Measurements from ENCODE around the gene SLC49A4.

SLC49A4 gene

GRCh38 chr3:122873741-122874515, 79.1 kb downstream of the SLC49A4 start:
- H3K27ac Mint-ChIP-seq = no peak overlapping the region
- no peaks in the 10 kb centered on the region for H3K27me3 Mint-ChIP-seq
- no peak overlapping the region for H3K4me3 Mint-ChIP-seq
- no peak for DNase-seq
- H3K9me3 Mint-ChIP-seq = no peaks in the 10 kb centered on the region
- peaks cover 18% of the 10 kb centered on the region for H3K4me1 Mint-ChIP-seq
- no peak for ATAC-seq

- ATAC-seq = no peak
- H3K9me3 Mint-ChIP-seq = no peaks in the 10 kb centered on the region
- no peaks in the 10 kb centered on the region for H3K27me3 Mint-ChIP-seq
- no peak overlapping the region for H3K27ac Mint-ChIP-seq
- DNase-seq = no peak
- H3K4me3 Mint-ChIP-seq = no peak overlapping the region
- H3K4me1 Mint-ChIP-seq = peaks cover 18% of the 10 kb centered on the region
Observed at GRCh38 chr3:122875547-122876127, 80.8 kb downstream of the SLC49A4 start.

GRCh38 chr3:122880173-122880572, 85.3 kb downstream of the SLC49A4 start:
- Mint-ChIP-seq H3K4me1 (peaks cover 14% of the 10 kb centered on the region), H3K27me3 (no peaks in the 10 kb centered on the region), H3K27ac (no peak overlapping the region), H3K9me3 (no peaks in the 10 kb centered on the region), H3K4me3 (no peak overlapping the region)
- DNase-seq (no peak), ATAC-seq (no peak)

GRCh38 chr3:122880624-122881023, 85.8 kb downstream of the SLC49A4 start:
- no peaks in the 10 kb centered on the region for H3K27me3 Mint-ChIP-seq
- peaks cover 10% of the 10 kb centered on the region for H3K4me1 Mint-ChIP-seq
- DNase-seq (no peak), ATAC-seq (no peak)
- H3K27ac Mint-ChIP-seq = no peak overlapping the region
- no peaks in the 10 kb centered on the region for H3K9me3 Mint-ChIP-seq
- H3K4me3 Mint-ChIP-seq = no peak overlapping the region

- ATAC-seq (no peak), DNase-seq (no peak)
- H3K4me3 Mint-ChIP-seq = no peak overlapping the region
- H3K27me3 Mint-ChIP-seq = no peaks in the 10 kb centered on the region
- no peaks in the 10 kb centered on the region for H3K9me3 Mint-ChIP-seq
- no peaks in the 10 kb centered on the region for H3K4me1 Mint-ChIP-seq
- no peak overlapping the region for H3K27ac Mint-ChIP-seq
Observed at GRCh38 chr3:122882361-122882947, 87.6 kb downstream of the SLC49A4 start.

GRCh38 chr3:122886251-122886650, 91.4 kb downstream of the SLC49A4 start:
- Mint-ChIP-seq H3K4me1 (peaks cover 17% of the 10 kb centered on the region), H3K27me3 (no peaks in the 10 kb centered on the region), H3K27ac (no peak overlapping the region), H3K9me3 (no peaks in the 10 kb centered on the region), H3K4me3 (no peak overlapping the region)
- no peak for ATAC-seq
- no peak for DNase-seq

- DNase-seq (no peak), ATAC-seq (no peak)
- no peak overlapping the region for H3K4me3 Mint-ChIP-seq
- peak overlapping the region in 1 of 2 donors; percentile 34 for H3K27ac Mint-ChIP-seq
- no peaks in the 10 kb centered on the region for H3K27me3 Mint-ChIP-seq
- H3K9me3 Mint-ChIP-seq = no peaks in the 10 kb centered on the region
- H3K4me1 Mint-ChIP-seq = peaks cover 17% of the 10 kb centered on the region
Observed at GRCh38 chr3:122886946-122887345, 92.1 kb downstream of the SLC49A4 start.

- no peaks in the 10 kb centered on the region for H3K27me3 Mint-ChIP-seq
- H3K4me3 Mint-ChIP-seq = no peak overlapping the region
- peaks cover 36% of the 10 kb centered on the region for H3K4me1 Mint-ChIP-seq
- DNase-seq = peak; percentile 15 to 32
- no peak overlapping the region for H3K27ac Mint-ChIP-seq
- ATAC-seq = peak; percentile 79
- H3K9me3 Mint-ChIP-seq = no peaks in the 10 kb centered on the region
Observed at GRCh38 chr3:122890077-122890719, 95.3 kb downstream of the SLC49A4 start.

- no peak for ATAC-seq
- Mint-ChIP-seq H3K27me3 (no peaks in the 10 kb centered on the region), H3K27ac (no peak overlapping the region), H3K4me3 (no peak overlapping the region), H3K9me3 (no peaks in the 10 kb centered on the region), H3K4me1 (peaks cover 36% of the 10 kb centered on the region)
- no peak for DNase-seq
Observed at GRCh38 chr3:122890720-122891220, 95.9 kb downstream of the SLC49A4 start.

GRCh38 chr3:122892118-122892960, 97.5 kb downstream of the SLC49A4 start:
- H3K27ac Mint-ChIP-seq = no peak overlapping the region
- DNase-seq = no peak
- H3K27me3 Mint-ChIP-seq = peaks cover 6% of the 10 kb centered on the region
- H3K9me3 Mint-ChIP-seq = no peaks in the 10 kb centered on the region
- peaks cover 36% of the 10 kb centered on the region for H3K4me1 Mint-ChIP-seq
- H3K4me3 Mint-ChIP-seq = no peak overlapping the region
- ATAC-seq = no peak

- no peaks in the 10 kb centered on the region for H3K9me3 Mint-ChIP-seq
- H3K27ac Mint-ChIP-seq = no peak overlapping the region
- peaks cover 36% of the 10 kb centered on the region for H3K4me1 Mint-ChIP-seq
- peak; percentile 96 for ATAC-seq
- peaks cover 7% of the 10 kb centered on the region for H3K27me3 Mint-ChIP-seq
- DNase-seq = peak; percentile 25 to 35
- H3K4me3 Mint-ChIP-seq = no peak overlapping the region
Observed at GRCh38 chr3:122893282-122893681, 98.4 kb downstream of the SLC49A4 start.

GRCh38 chr3:122893754-122894668, 99.1 kb downstream of the SLC49A4 start:
- H3K4me1 Mint-ChIP-seq = peaks cover 36% of the 10 kb centered on the region
- no peaks in the 10 kb centered on the region for H3K9me3 Mint-ChIP-seq
- ATAC-seq = peak; percentile 22
- no peak overlapping the region for H3K4me3 Mint-ChIP-seq
- H3K27ac Mint-ChIP-seq = no peak overlapping the region
- H3K27me3 Mint-ChIP-seq = peaks cover 7% of the 10 kb centered on the region
- DNase-seq = no peak

- Mint-ChIP-seq H3K27me3 (peaks cover 14% of the 10 kb centered on the region), H3K9me3 (no peaks in the 10 kb centered on the region), H3K4me3 (no peak overlapping the region), H3K4me1 (peaks cover 11% of the 10 kb centered on the region), H3K27ac (no peak overlapping the region)
- ATAC-seq = no peak
- DNase-seq = no peak
Observed at GRCh38 chr3:122898298-122898697, 103.4 kb downstream of the SLC49A4 start.

GRCh38 chr3:122902326-122902725, 107.5 kb downstream of the SLC49A4 start:
- Mint-ChIP-seq H3K9me3 (peaks cover 0 to 8% of the 10 kb centered on the region in 2 donors), H3K27ac (no peak overlapping the region), H3K27me3 (peaks cover 16% of the 10 kb centered on the region), H3K4me1 (no peaks in the 10 kb centered on the region), H3K4me3 (no peak overlapping the region)
- DNase-seq (no peak), ATAC-seq (no peak)

Measured in stimulated activated naive CD8-positive, alpha-beta T cell treated with anti-CD3 and anti-CD28 coated beads, Interleukin-15, amount 100 ng/mL, for 72 hours (primary cell).